HFFc6 (cell line): ENCODE measurements around the gene CALCR. TPM values are rescaled to one million over a fixed set of nuclear protein-coding genes. Genes with fewer than 3 reads are reported as not detected.

Source experiments
- DNase-seq: peaks from one replicate; pipeline ENCODE4 v3.0.0-alpha.2; 2018
- H3K27ac Mint-ChIP-seq: 2 replicates; pipeline ENCODE4 v1.8.0; 2020; ENCODE audit warnings: mild to moderate bottlenecking, mixed read lengths
- H3K27me3 Mint-ChIP-seq: 2 replicates; pipeline ENCODE4 v1.8.0; 2021; ENCODE audit warnings: mild to moderate bottlenecking, moderate library complexity, mixed read lengths; ENCODE audit not compliant: insufficient read depth
- H3K36me3 Mint-ChIP-seq: 2 replicates; pipeline ENCODE4 v1.8.0; 2021; ENCODE audit warnings: low read depth, mixed read lengths
- H3K4me1 Mint-ChIP-seq: 2 replicates; pipeline ENCODE4 v1.8.0; 2020; ENCODE audit warnings: low read depth, mixed read lengths
- H3K4me3 Mint-ChIP-seq: 2 replicates; pipeline ENCODE4 v1.8.0; 2020; ENCODE audit warnings: mild to moderate bottlenecking, moderate library complexity, mixed read lengths
- H3K9me3 Mint-ChIP-seq: 2 replicates; pipeline ENCODE4 v1.8.0; 2020; ENCODE audit warnings: mild to moderate bottlenecking, mixed read lengths
- CTCF ChIP-seq: fragments of 200-600 bp; sonication (generic); IDR thresholded peaks from 2 replicates; pipeline ENCODE4 v1.5.0; 2021; ENCODE audit warnings: antibody characterized with exemption, mild to moderate bottlenecking
- long read RNA-seq: library from polyadenylated mRNA; unstranded; transcript quantifications from one replicate; pipeline ENCODE4 v2.0.0, GENCODE V29; 2019
- total RNA-seq, 6 experiments: library from RNA; stranded (reverse); fragmentation: NEBNext Ultra II Directional; extraction: Animal tissue kit (Norgen Biotek cat#: 25700); gene quantifications; 2 replicates in 1 of 6; 3 replicates in 5 of 6; pipeline ENCODE4 v1.2.3, GENCODE V29; 2021

Gene CALCR
- total RNA-seq: not detected
- long read RNA-seq: 0 reads

GRCh38 chr7:93574646-93575554 lies at the start of gene CALCR:
TSS of gene CALCR (minus strand) at chr7:93574724. CDS start at chr7:93486981, 87,743 bp downstream.
- TF ChIP-seq CTCF: no peak
- Mint-ChIP-seq H3K27me3 (peaks cover 31% of the 10 kb centered on the region), H3K4me1 (no peaks in the 10 kb centered on the region), H3K9me3 (no peaks in the 10 kb centered on the region), H3K4me3 (no peak within 1 kb of the TSS; the same call in 1 of the 2 replicates), H3K36me3 (no peaks in the 10 kb centered on the region), H3K27ac (no peak within 1 kb of the TSS)
- no peak for DNase-seq

GRCh38 chr7:93623816-93624215 lies 49.3 kb upstream of the CALCR start:
- H3K4me3 Mint-ChIP-seq: no peak overlapping the region
- H3K4me1 Mint-ChIP-seq: peaks cover 6% of the 10 kb centered on the region
- no peak for DNase-seq
- TF ChIP-seq CTCF: no peak
- no peak overlapping the region for H3K27ac Mint-ChIP-seq
- no peaks in the 10 kb centered on the region for H3K36me3 Mint-ChIP-seq
- peaks cover 2% of the 10 kb centered on the region; the same call in 1 of the 2 replicates for H3K27me3 Mint-ChIP-seq
- H3K9me3 Mint-ChIP-seq: no peaks in the 10 kb centered on the region

DNA sequence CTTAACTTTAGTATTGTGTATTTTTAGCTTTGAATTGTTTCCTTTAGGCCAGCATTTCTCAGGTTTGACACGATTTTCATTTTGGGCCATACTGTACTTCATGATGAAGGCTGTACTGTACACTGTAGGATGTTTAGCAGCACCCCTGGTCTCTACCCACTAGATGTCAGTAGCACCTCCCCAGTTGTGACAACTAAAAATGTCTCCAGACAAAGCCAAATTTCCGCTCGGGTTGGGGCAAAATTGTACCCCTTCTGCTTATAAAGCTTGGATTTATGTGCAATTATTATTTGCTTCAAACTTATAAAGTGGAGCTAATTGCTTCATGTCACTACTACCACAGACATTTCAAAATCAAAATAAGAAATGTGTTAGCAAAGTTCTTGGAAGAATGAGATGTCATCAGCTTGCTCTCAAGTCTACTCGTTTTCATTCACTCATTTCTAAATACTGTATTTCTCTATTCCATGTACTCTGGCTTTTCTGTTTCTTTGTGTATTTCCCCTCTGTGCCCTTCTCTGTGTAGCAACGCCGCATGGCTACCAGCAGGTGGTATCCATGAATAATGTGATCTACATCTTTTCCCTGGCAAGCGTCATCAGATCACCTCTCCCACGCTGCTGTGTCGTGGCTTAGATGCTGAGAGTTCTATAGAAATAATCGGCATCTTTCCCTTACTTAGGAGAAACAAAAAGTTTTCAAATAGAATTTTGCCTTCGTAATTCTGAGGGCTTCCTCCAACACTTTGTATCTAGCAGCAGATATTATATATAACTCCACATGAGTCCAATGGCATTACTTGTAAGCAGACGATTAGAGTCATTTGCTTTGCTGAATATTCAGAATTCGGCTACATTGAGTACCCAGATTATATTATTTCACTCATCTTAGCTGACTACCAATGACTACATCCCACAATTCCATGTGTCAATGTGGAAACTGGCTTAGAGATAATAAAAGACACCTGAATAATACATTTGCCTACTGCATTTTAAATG lies 47.8 kb upstream of the CALCR start:
- no peak overlapping the region; the same call in 1 of the 2 replicates for H3K4me3 Mint-ChIP-seq
- peak; percentile 25 for DNase-seq
- H3K27ac Mint-ChIP-seq: no peak overlapping the region
- peaks cover 6% of the 10 kb centered on the region for H3K4me1 Mint-ChIP-seq
- H3K36me3 Mint-ChIP-seq: no peaks in the 10 kb centered on the region
- H3K9me3 Mint-ChIP-seq: no peaks in the 10 kb centered on the region
- peak; percentile 67 for TF ChIP-seq CTCF
- H3K27me3 Mint-ChIP-seq: peaks cover 3% of the 10 kb centered on the region; the same call in 1 of the 2 replicates

DNA sequence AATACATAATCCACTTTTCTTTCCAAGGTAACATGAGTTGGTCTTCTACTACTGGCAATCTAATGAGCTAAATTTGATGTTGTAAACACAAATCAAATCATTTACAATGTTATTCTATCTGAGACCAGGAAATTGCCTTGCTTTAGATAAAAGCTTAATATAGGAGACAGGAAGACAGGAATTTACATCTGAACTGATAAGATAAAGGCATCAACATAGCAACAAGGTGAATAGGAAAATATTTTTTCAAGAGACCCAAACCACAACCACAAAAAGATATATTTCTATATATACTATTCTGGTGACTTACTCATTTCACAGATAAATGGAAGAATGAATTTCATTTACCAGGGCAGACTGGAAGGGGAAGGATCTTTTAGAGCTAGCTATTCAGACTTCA lies 46.3 kb upstream of the CALCR start:
- peaks cover 6% of the 10 kb centered on the region for H3K4me1 Mint-ChIP-seq
- no peak overlapping the region for H3K27ac Mint-ChIP-seq
- no peaks in the 10 kb centered on the region for H3K36me3 Mint-ChIP-seq
- no peak for DNase-seq
- no peaks in the 10 kb centered on the region for H3K9me3 Mint-ChIP-seq
- no peak for TF ChIP-seq CTCF
- H3K4me3 Mint-ChIP-seq: no peak overlapping the region
- peaks cover 3% of the 10 kb centered on the region; the same call in 1 of the 2 replicates for H3K27me3 Mint-ChIP-seq

DNA sequence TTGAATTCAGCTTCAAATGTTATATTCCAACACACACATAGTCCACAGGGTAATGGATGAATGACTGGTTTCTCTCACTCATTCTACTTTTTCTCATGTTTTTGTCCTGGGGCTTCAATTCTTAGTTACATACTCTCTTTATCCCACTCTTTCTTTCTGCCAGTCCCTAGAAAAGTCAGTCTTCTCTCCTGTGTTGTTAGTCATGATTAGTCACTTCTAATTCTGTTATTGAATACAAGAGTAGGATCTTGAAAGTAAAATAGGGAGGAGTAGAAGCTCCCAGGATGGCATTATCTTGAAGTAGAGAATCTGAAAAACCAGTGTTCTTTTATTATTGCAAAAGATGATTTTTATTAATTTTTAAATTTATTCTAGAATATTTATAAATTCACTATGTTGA lies 45.5 kb upstream of the CALCR start:
- Mint-ChIP-seq H3K36me3 (no peaks in the 10 kb centered on the region), H3K27ac (no peak overlapping the region), H3K4me3 (no peak overlapping the region), H3K9me3 (no peaks in the 10 kb centered on the region), H3K27me3 (peaks cover 3% of the 10 kb centered on the region; the same call in 1 of the 2 replicates), H3K4me1 (peaks cover 6% of the 10 kb centered on the region)
- TF ChIP-seq CTCF: no peak
- no peak for DNase-seq
